ENCODE measurements around the gene PEX1.
"Not testable (repeated sequence)": the region's sequence is repeated elsewhere in the genome, so short reads cannot be mapped to it uniquely, and the experiment has no call there.

Gene PEX1

DNA sequence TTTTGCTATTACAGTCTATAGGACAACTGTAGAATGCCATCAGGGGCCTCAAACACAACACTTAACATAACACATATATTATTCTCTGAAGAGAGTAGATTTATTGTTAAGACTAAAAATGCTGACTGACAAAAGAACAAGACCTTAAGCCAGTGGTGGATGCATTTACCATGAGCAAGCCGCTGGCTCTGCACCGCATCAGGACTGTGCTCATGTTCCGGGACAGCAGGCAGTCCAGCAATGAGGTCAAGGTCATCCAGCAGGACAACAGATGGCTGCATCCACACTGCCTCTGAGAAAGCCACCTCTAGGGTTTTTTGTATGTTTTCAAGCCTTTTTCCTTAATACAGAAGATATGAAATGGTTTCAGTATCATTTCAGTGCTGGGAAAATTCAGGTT, 23.8 kb downstream of the PEX1 start:
- DNase-seq (ENCODE audit: low read depth in 2 of 2), result no peak

DNA sequence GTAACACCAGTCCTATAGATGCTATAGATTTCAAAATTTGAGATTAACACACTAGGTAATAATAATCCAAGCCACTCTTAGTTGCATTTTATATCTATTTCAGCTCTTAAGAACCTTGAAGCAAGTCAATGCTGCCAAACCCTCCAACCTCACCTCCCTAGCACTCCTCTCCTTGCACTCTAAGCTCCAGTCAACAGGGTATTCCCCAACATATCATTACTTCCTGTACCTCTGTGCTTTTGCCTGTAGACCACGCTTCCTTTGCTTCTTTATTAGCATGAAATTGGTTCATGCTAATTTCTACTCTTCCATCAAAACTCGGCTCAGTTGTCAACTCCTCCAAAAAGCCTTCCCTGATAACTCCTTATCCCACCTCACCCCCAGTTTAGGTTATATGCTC, 24.6 kb downstream of the PEX1 start:
- DNase-seq (ENCODE audit: low read depth in 2 of 2), result no peak

DNA sequence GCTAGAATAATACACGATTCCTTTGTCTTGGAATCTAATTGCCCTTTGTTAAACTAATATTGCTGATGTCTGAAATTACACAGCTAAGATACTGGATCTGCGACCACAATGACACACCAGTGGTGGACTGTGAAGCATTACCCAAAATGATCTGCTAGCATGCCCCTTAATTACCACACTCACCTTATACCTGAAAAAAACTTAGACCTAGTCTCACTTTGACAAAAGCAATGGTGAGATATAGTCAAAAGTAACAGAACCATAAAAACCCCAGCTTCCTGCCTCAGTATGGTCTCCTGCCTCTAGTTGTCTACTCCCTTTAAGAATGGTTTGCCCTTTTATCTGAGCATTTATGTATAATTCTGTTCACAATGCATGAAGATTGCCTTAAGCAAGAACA, 29.8 kb downstream of the PEX1 start:
- no peak for DNase-seq (ENCODE audit: low read depth in 2 of 2)

DNA sequence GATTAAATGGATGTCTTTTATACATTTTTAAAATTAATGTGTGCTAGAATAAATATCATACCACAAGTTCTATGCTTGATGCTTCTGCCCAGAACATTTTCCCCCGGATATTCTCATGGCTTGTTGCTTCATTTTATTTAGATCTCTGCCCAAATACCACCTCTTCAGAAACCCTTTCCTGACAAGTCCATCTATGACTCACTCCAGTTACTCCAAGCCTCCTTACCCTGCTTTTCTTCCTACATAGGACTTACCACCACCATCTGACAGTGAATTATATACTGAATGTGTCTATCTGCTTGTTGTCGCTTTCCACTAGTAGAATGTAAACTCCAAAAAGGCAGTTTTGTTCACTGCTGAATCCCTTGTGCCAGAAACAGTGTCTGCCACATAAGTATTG, 31.4 kb downstream of the PEX1 start:
- no peak for DNase-seq (ENCODE audit: low read depth in 2 of 2)

DNA sequence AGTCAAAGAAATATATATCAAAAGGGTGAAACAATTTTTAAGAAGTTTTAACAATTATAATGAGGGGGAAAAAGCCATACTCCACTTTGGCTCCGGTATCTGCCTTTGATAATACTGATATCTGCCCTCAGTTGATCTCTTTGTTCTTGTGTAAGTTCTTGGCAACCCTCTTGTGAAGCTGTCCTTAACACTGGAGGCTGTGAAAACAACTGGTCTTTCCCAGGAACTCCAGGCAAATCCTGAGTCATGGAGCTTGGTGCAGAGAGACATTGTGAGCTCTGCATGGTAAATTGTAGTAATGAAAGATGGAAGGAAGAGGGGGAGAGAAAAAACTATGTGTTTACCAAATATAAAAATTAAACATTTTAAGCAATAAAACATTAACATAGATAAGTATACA, 38.7 kb downstream of the PEX1 start:
- no peak for DNase-seq (ENCODE audit: low read depth in 2 of 2)

DNA sequence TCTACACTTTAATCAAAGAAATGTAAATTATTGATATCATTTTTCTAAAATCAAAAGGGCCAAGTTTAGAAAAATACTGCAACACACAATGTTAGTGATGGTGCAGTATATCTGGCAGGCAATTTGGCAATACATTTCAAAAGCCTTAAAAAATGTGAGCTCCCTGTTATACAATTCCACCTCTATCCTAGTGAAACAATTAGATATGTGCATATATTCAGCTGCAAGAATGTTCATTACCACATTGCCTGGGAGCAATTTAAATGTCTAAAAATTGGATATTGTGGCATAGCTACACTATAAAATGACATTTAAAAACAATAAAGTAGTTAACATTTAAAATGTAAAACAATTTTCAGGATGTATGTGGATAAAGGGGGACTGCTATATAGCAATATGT, 40.5 kb downstream of the PEX1 start:
- no peak for DNase-seq (ENCODE audit: low read depth in 2 of 2)

DNA sequence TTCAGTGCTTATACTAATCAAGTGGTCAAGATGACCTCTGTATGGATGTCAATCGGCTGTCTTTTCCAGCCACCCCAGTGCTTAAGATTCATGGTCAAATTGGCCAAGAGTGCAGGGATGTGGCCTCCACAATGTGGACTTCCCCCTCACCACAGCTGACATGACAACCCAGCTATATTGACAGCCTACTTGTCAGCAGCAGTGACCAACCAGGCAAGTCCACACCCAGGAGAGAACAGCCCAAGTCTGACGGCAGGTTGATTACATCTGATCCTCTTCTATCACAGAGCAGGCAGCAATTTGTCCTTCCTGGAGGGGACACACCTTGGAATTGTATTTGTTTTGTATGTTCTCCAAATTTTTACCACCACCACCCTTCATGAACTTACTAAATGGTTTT, 42.3 kb downstream of the PEX1 start:
- DNase-seq (ENCODE audit: low read depth in 2 of 2), result no peak

DNA sequence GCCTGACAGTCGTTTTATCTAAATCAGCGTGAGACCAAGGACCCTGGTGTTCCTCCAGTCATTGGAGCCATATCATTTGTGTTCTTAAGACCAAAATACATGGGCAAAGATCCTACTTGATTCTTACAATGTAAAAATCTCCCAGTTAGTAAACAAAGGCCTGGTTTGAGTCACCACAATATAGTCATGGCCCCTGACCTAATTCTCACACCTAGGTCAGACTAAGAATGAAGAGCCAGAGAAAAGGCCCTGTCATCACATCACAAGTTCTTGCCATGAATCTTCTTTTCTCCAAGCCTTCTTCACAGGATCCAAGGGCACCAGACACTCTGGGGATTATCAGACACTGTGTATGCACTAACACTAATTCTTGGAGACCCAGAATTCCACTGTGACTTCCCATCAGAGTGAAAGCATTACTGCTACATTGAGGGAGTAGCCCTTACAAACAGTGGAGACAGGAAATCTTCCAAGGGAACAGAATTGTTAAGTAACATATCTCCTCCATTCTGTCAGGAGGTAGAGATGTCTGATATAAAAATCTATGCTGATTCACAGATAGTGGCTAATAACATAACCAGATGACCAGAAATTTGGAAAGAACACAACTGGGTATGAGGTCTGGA, 42.9 kb downstream of the PEX1 start:
- DNase-seq (ENCODE audit: low read depth in 2 of 2), result no peak

DNA sequence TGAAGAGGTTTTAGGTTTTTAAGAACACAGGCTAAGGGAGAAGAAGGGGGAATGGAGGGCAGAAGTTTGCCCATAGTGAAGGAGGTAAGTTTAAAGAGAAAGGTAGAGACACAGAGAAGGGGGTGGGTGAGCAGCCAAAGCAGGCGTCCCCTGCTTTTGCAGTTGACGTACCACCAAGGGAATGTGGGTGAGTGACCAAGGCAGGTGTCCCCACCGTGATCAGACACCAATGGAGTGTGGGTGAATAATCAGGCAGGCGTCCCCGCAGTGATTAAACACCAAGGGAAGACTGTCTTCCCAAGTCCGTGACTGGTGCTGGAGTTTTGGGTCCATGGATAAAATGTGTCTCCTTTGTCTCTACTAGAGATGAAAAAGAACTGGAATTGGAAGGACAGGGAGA, 44.1 kb downstream of the PEX1 start:
- not testable (repeated sequence) for DNase-seq (ENCODE audit: low read depth in 2 of 2)

DNA sequence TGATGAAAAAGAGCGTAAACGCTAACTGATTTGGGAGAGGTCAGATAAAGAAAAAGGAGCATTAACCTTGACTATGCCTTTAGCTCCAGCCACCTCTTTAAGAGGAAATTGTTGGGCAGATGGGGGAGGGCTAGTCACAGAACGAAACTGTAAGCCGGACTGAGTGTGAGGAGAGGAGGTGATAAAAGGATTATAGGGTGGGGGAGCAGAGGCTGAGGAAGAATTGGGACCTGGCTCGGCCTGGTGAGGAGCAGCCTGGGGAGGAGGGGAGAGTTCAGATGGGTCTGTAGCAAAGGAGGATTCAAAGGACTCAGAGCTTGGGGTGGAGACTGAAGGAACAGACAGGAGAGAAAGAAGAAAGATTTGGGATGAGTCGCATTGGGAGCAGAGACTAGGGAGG, 44.7 kb downstream of the PEX1 start:
- not testable (repeated sequence) for DNase-seq (ENCODE audit: low read depth in 2 of 2)

DNA sequence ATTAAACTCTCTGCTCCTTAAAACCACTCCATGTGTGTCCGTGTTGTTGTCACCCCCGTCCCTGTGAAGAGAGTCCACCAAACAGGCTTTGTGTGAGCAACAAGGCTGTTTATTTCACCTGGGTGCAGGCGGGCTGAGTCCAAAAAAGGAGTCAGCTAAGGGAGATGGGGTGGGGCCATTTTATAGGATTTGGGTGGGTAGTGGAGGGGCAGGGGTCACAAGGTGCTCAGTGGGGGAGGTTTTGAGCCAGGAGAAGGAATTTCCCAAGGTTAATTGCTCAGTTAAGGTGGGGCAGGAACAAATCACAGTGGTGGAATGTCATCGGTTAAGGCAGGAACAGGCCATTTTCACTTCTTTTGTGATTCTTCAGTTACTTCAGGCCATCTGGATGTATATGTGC, 49.2 kb downstream of the PEX1 start:
- DNase-seq (ENCODE audit: low read depth in 2 of 2), result not testable (repeated sequence)

DNA sequence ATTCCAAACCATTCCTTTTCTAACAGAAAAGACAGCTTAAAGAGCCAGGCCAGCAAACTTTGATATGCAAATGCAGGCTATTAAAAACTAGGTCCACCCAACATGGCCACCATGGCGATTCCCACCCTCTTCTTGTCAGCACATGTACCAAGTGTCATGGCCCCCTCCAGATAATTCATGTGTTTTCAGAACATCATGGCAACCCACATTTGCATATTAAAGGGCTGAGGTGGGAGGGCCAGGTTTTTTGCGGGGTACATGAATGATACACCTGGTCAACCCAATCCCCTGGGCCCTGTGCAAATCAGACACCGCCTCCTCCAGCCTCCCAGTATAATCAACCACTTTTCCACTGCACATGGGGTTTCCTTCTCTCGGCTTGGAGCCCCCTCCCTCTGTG, 49.6 kb downstream of the PEX1 start:
- DNase-seq (ENCODE audit: low read depth in 2 of 2), result no peak

DNA sequence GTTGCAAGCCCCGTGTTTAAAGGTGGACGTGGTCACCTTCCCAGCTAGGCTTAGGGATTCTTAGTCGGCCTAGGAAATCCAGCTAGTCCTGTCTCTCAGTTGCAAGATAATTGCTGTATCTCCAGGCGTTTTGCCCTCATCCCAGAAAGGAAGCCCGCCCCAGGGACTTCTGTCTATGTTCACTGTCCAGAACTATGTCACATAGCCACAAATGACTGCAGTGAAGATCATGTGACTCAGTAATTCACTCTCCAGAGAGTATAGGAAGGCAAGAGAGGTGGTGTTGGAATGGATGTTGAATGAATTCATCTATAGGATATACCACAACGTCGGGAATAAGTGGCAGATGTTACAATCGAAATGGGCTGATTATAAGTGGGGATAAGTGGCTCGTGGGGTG, 50.2 kb downstream of the PEX1 start:
- no peak for DNase-seq (ENCODE audit: low read depth in 2 of 2)

DNA sequence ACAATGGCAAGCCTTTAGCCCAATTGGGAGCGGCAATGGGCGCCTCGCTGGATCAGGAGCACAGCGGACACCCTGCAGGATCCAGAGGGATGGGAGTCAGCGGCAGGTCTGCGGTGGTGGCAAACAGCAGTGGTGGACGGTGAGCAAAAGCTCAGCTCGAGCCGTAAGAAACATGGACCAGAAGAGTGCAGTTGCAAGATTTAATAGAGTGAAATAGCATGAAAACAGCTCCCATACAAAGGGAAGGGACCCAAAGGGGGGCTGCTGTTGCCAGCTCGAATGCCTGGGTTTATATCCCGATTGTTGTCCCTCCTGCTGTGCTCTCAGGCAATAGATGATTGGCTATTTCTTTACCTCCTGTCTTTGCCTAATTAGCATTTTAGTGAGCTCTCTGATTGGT, 50.6 kb downstream of the PEX1 start, which contains the start of gene ERVW-1:
TSS of gene ERVW-1 (minus strand) at position 266 of the 400 bp plus-strand sequence. CDS start 7,565 bp downstream, outside the sequence.
- DNase-seq (ENCODE audit: low read depth in 2 of 2), result not testable (repeated sequence)

DNA sequence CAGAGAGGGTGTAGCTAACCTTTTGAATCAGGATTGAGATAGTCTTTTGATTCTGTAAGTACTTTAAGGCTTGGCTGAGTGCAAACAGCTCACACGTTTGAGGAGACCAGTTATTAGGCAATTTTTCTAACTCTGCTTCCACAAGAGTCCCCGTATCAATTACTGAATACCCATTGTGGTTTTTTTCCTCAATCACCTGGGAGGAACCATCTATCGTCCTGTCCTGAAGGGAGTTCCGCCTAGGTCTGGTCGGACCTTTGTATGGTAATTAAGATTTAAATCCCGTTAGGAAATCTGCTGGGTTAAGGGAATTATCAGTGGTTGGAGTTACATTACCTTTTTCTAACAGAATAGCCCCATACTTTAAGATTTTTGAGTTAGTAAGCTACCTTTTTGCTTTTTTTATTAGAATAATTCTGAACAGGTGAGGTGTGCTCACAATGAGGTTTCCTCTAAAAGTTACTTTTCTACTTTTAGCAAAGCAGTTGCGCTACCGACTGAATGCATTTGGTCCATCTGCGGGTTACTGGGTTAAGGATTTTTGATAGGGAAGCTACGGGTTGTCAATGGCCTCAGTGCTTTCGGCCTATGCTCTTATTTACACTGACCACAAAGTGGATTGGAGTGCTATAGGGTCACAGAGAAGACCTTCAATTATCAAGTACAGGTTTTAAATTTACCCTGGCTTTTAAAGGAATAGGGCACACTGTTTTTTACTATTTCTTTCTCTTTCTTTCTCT, 52.3 kb downstream of the PEX1 start:
- DNase-seq (ENCODE audit: low read depth in 2 of 2), result not testable (repeated sequence)

DNA sequence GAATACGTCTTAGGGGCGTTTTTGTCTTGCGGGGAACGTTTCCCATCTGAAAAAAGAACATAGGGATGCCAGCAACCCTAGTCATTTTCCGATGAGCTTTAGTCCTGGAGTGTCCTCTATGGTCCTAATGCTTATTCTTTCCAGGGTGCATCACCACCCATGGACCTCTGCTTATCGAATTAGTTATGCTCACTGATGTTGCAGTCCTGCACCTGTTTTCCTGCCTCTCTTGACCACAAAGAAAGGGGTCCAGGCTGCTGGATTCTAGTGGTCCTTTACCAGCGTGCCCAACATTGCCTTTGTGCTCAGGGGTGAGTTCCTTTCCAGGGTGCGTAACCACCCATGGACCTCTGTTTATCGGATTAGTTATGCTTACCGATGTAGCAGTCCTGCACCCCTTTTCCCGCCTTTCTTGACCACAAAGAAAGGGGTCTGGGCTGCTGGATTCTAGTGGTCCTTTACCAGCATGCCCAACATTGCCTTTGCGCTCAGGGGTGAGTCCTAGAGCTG, 53.0 kb downstream of the PEX1 start:
- DNase-seq (ENCODE audit: low read depth in 2 of 2), result not testable (repeated sequence)

DNA sequence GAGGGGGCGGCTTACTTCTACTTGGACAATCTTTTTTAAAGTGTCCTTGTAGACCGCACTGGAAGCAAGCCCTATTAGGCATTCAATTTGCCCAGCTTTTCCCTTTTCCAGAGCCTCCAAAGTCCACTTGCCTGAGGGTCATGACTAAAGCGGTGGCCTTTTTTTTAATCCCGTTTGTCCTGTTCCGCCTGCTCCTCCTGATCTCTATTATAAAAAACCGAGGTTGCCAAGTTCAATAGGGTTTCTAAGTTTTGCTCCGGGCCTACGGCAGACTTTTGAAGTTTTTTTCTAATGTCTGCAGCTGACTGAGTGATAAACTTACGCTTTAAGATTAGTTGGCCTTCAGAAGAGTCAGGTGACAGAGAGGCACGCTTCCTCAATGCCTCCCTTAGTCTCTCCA, 54.3 kb downstream of the PEX1 start:
- not testable (repeated sequence) for DNase-seq (ENCODE audit: low read depth in 2 of 2)

DNA sequence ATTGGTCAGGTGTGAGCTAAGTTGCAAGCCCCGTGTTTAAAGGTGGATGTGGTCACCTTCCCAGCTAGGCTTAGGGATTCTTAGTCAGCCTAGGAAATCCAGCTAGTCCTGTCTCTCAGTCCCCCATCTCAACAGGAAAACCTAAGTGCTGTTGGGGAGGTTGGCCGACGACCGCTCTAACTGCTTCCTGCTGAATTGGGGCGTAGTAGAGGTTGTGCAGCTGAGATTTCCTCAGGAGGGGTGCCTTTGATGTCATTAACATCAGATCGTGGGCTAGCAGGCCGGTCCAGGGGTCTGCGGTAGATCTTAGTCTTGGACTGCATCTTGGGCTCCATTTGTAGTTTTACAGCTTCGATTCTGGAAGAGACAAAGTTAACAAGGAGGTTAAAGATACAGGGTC, 59.7 kb downstream of the PEX1 start:
- DNase-seq (ENCODE audit: low read depth in 2 of 2), result not testable (repeated sequence)

DNA sequence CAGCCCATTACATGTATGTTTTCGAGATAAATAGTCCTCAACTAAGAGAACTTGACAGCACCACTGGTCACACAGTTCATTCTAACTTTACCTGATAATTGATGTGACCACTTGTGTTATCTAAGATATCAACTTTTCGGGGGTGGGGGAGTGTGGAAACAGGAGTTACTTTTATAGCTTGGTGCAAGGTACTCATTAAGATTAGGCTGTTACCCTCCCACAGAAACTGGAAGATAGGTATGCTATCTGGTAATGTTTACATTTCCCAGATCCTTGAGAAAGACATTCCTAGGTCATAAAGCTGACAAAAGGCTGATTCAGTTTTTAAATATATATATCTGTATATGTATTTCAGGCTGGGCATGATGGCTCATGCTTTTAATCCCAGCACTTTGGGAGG, 61.6 kb downstream of the PEX1 start:
- DNase-seq (ENCODE audit: low read depth in 2 of 2), result no peak

DNA sequence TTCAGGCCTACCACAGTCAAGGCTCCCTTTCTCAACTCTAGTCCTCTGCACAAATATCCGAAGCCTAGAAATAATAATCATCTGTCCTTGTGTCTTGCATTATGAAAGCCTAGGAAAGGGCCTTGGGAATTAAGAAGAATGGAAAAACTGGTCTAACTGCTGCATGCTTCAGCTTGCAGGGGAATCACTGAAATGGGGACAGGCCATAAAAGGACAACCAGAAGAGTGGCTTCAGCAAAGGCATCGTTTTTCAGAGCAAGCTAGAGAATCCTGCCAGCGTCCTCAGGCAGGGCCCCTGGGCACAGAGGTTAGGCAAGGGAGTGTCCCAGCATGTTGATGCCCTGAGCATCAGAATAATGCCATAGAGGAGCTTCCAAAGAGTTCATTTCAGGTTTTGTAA, 63.8 kb downstream of the PEX1 start:
- no peak for DNase-seq (ENCODE audit: low read depth in 2 of 2)

DNA sequence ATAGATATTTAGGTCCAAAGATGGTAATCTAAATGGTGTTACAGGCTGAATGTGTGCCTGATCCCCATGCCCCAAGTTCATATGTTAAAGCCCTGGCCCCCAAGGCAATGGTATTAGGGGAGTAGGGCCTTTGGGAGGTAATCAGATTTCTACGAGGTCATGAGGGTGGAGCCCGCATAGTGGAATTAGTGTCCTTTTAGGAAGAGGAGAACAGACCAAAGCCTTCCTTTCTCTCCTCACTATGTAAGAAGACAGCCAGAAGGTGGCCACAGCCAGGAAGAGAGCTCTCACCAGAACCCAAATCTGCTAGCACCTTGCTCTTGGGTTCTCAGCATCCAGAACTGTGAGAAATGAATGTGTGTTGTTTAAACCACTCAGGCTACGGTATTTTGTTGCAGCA, 65.8 kb downstream of the PEX1 start:
- DNase-seq (ENCODE audit: low read depth in 2 of 2), result no peak

DNA sequence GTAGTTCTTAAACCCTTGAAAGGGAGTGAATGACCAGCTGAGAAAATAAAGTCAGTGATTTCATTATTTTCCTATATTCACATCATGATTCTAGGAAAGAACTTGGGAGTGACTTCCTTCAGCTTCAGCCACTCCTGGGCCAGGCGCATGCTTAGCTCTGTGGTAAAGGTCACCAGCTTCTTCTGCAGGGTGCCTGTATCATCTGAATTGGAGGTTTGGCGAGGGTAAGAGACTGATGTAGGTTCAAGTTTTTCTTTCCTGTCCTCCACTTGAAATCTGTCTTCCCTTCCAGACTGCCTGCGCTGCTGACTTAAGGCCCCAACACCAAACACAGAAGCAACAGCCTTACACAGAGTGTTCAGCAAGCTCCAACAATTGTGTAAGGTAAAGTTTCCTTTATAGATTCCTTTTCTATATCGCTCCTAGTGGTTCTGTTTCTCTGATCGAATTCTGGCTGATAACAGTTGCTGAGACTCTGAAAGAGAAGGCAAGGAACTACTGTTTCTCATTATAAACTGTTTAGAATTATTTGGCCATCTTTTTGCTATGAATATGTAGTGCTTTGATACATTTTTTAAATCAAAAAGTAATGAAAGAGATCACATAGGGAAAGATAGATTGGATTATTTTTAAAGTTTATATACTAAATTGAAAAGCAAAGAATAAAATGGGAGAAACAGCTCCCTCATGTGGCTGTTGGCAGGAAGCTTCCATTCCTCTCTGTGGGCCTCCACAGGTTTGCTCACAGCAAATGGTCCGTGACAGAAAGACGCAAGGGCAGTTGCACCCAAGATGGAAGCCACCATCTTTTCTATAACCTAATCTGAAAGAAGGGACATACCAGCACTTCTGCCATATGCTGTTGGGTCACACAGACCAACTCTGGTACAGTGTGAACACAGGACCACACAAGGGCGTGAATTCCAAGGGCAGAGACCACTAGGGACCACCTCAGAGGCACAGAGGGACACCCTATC, 67.0 kb downstream of the PEX1 start:
- DNase-seq (ENCODE audit: low read depth in 2 of 2), result peak in 1 of 2 donors; percentile 10

Measured in activated CD4-positive, alpha-beta T cell treated with anti-CD3 and anti-CD28 coated beads for 24 hours (primary cell).